HG03159 (cell line): ENCODE results near the gene ADGRG1.
"Not testable (repeated sequence)": the region's sequence is repeated elsewhere in the genome, so short reads cannot be mapped to it uniquely, and the experiment has no call there.

Experiments
- ATAC-seq: cut with Tn5 transposase; IDR thresholded peaks from one replicate; pipeline ENCODE4 v1.9.1; 2021; ENCODE audit warnings: mild to moderate bottlenecking, moderate library complexity; ENCODE audit not compliant: unreplicated experiment

The ADGRG1 gene

GRCh38 chr16:57663917-57664661 lies 35.7 kb downstream of the ADGRG1 start:
- no peak for ATAC-seq

- ATAC-seq, result no peak
Observed at GRCh38 chr16:57664662-57665025, 36.2 kb downstream of the ADGRG1 start.

- ATAC-seq, result no peak
Observed at GRCh38 chr16:57665541-57665940, 37.1 kb downstream of the ADGRG1 start.

- no peak for ATAC-seq
Observed at GRCh38 chr16:57666353-57667047, 38.1 kb downstream of the ADGRG1 start.

GRCh38 chr16:57667048-57667525 lies 38.7 kb downstream of the ADGRG1 start:
- no peak for ATAC-seq

- ATAC-seq, result no peak
Observed at GRCh38 chr16:57667526-57668262, 39.3 kb downstream of the ADGRG1 start.

GRCh38 chr16:57668263-57668571 lies 39.8 kb downstream of the ADGRG1 start, which contains the start of gene ADGRG3:
Gene ADGRG3, plus strand, starts transcription at chr16:57668306. Its CDS starts 42 bp downstream, at chr16:57668348.
- ATAC-seq, result no peak

GRCh38 chr16:57668630-57669475 lies 40.4 kb downstream of the ADGRG1 start:
- ATAC-seq, result no peak

- ATAC-seq, result no peak
Observed at GRCh38 chr16:57669476-57670162, 41.2 kb downstream of the ADGRG1 start.

GRCh38 chr16:57670196-57670595 lies 41.8 kb downstream of the ADGRG1 start:
- ATAC-seq, result no peak

- not testable (repeated sequence) for ATAC-seq
Observed at GRCh38 chr16:57671451-57671850, 43.0 kb downstream of the ADGRG1 start.

GRCh38 chr16:57672416-57672815 lies 44.0 kb downstream of the ADGRG1 start:
- no peak for ATAC-seq

- no peak for ATAC-seq
Observed at GRCh38 chr16:57672824-57673223, 44.4 kb downstream of the ADGRG1 start.

- ATAC-seq, result no peak
Observed at GRCh38 chr16:57675741-57676551, 47.5 kb downstream of the ADGRG1 start.

- no peak for ATAC-seq
Observed at GRCh38 chr16:57676553-57677085, 48.2 kb downstream of the ADGRG1 start.

GRCh38 chr16:57677622-57678369 lies 49.4 kb downstream of the ADGRG1 start:
- no peak for ATAC-seq

- ATAC-seq, result no peak
Observed at GRCh38 chr16:57679016-57679415, 50.6 kb downstream of the ADGRG1 start.

- no peak for ATAC-seq
Observed at GRCh38 chr16:57679767-57680482, 51.5 kb downstream of the ADGRG1 start.
